Gastroesophageal sphincter (tissue), 4 donors: ENCODE data around the gene ARHGEF38. TPM values are rescaled to one million over a fixed set of nuclear protein-coding genes. Genes with fewer than 3 reads are reported as not detected.

Experiments
- ATAC-seq: fragments of 150-250 bp; one replicate; pipeline ENCODE4 v1.9.1; 2016; ENCODE audit warnings: mild to moderate bottlenecking, moderate library complexity
- H3K27ac ChIP-seq, 4 donors: fragments of 200-600 bp; sonication (generic) in 3 of 4; 1 replicate in 3 of 4; 2 replicates in 1 of 4; pipeline ENCODE4 v1.5.1; 2016 to 2019
- H3K27me3 ChIP-seq: fragments of 200-600 bp; sonication (generic); one replicate; pipeline ENCODE4 v1.5.1; 2019
- H3K36me3 ChIP-seq, 2 donors: fragments of 200-600 bp; sonication (generic); one replicate each; pipeline ENCODE4 v1.5.1; 2019; ENCODE audit warnings: control low read depth in 1 of 2
- H3K4me1 ChIP-seq, 3 donors: fragments of 200-600 bp; sonication (generic); 1 replicate in 2 of 3; 2 replicates in 1 of 3; pipeline ENCODE4 v1.5.1; 2016 to 2019; ENCODE audit warnings: control low read depth in 2 of 3
- H3K4me3 ChIP-seq, 2 donors: fragments of 200-600 bp; sonication (generic); one replicate each; pipeline ENCODE4 v1.5.1; 2019; ENCODE audit warnings: mild to moderate bottlenecking in 1 of 2, moderate library complexity in 1 of 2
- H3K9me3 ChIP-seq, 3 donors: fragments of 200-600 bp; sonication (generic); one replicate each; pipeline ENCODE4 v1.5.1; 2017 to 2019; ENCODE audit warnings: control low read depth in 2 of 3
- CTCF ChIP-seq, 4 experiments: fragments of 200-600 bp in 2 of 4; fragments of 450-650 bp in 2 of 4; sonication (generic) in 1 of 4; IDR thresholded peaks; one replicate each; pipeline ENCODE4 v1.5.1; 2017 to 2019; ENCODE audit warnings: antibody characterized with exemption in 4 of 4, mild to moderate bottlenecking in 2 of 4, moderate library complexity in 2 of 4
- EP300 ChIP-seq: sonication (generic); formaldehyde crosslinking; IDR thresholded peaks from one replicate; pipeline ENCODE4 v1.6.1; 2017; ENCODE audit warnings: antibody characterized with exemption, mild to moderate bottlenecking
- POLR2A ChIP-seq, 2 donors: fragments of 450-650 bp; IDR thresholded peaks; one replicate each; pipeline ENCODE4 v1.6.1; 2017; ENCODE audit warnings: antibody characterized with exemption in 2 of 2, mild to moderate bottlenecking in 2 of 2, moderate library complexity in 1 of 2
- POLR2AphosphoS5 ChIP-seq: sonication (generic); formaldehyde crosslinking; IDR thresholded peaks from one replicate; pipeline ENCODE4 v1.6.1; 2017; ENCODE audit warnings: antibody characterized with exemption
- WGBS, 2 donors: methylation state at CpG; one replicate each; pipeline ENCODE4 v1.1.5; 2018; ENCODE audit warnings: low coverage in 1 of 2; 5-methylcytosine and 5-hydroxymethylcytosine counted together
- total RNA-seq, 4 donors: library from RNA; depleted of rRNA; stranded (reverse); fragments of >200 nt; gene quantifications; one replicate each; pipeline ENCODE4 v1.1.0, GENCODE V29; 2016

The ARHGEF38 gene
- total RNA-seq, 4 donors from 2014 or later = 0.25 TPM; not detected in 3

- Histone ChIP-seq H3K36me3 (no peaks in the 10 kb centered on the region), H3K4me3 (no peak overlapping the region), H3K9me3 (no peaks in the 10 kb centered on the region), H3K4me1 (no peaks in the 10 kb centered on the region), H3K27me3 (no peaks in the 10 kb centered on the region), H3K27ac (no peak overlapping the region)
- 66 to 80% methylated on average over 3 of the region's 3 CpGs for WGBS, 2 donors
- ATAC-seq = no peak
- TF ChIP-seq CTCF (IDR thresholded peaks at IDR 0.05) (no peak), POLR2AphosphoS5 (no peak), POLR2A (IDR thresholded peaks at IDR 0.05) (no peak)
These were observed 35.8 kb downstream of the ARHGEF38 start for GRCh38 chr4:105588252-105588651.

DNA sequence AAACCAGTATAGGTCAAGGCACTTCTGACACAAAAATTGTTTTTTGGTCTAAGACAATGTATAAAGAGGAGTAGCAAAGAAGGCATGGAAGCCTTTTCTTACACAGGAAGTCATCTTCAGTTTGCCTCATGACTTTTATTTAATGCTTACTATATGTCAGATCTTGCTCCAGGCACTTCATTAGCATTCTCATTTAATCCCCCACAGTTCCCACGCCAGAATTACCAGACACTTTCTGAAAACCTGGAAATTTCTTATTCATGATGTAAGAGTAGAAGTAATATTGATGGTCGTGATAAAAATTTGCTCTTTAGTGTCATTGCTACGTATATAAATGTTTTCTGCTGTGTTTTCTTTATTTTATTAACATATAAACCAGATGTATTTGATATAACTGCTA lies 39.2 kb downstream of the ARHGEF38 start:
- TF ChIP-seq EP300 (no peak), POLR2A (IDR thresholded peaks at IDR 0.05) (no peak), CTCF (IDR thresholded peaks at IDR 0.05) (no peak), POLR2AphosphoS5 (no peak)
- H3K4me3 ChIP-seq = no peak overlapping the region
- no peaks in the 10 kb centered on the region for H3K36me3 ChIP-seq
- no peaks in the 10 kb centered on the region for H3K27me3 ChIP-seq
- no peak for ATAC-seq
- no peak overlapping the region for H3K27ac ChIP-seq
- H3K9me3 ChIP-seq = no peaks in the 10 kb centered on the region
- H3K4me1 ChIP-seq = no peaks in the 10 kb centered on the region
- WGBS, 2 donors = 77 to 81% methylated on average over 3 of the region's 3 CpGs

DNA sequence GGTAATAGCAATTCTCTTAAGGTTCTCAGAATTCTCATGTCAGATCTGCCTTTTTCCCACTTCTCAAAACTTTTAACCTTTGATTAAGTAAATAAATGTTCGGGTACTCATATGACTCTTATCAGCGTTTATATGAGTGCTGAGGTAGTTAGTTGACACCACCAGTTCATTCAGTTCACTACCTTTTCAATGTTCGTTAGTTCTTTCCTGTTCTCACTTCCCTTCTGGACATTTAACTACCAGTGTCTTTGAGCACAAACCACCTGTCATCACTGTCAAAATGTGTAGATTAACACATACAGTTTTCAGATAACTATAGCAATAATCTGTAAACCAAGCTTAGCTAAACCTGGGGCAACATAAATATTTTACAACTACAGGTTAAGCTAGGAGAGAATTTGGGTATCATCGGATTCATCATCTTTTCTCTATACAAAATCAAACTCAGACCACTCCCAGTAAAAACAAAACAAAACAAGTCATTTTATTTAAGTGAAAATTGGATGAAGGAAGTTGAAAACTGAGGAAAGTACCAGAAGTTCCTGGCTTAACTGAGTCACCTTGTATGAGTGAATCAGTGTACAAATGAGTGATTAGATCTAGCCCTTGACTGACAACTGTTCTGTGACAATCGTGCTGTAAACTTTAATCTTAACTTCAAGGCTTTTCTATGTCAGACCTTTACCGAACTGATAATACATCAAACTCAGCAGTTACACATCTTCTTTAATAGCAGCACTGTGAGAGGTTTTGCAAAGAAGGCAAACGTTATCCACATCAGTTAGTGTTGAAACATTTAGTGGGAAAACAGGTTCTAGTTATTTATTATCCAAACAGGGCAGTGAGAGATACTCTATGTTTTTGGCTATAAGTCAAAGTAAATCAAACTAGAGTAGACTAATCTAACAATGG lies 41.9 kb downstream of the ARHGEF38 start:
- ATAC-seq = no peak
- Histone ChIP-seq H3K9me3 (no peaks in the 10 kb centered on the region), H3K4me3 (no peak overlapping the region), H3K36me3 (no peaks in the 10 kb centered on the region), H3K27ac (no peak overlapping the region), H3K4me1 (no peaks in the 10 kb centered on the region), H3K27me3 (no peaks in the 10 kb centered on the region)
- 31 to 32% methylated on average over 7 of the region's 7 CpGs for WGBS, 2 donors
- TF ChIP-seq POLR2AphosphoS5 = no peak
- no peak for TF ChIP-seq EP300
- TF ChIP-seq CTCF (IDR thresholded peaks at IDR 0.05) = no peak
- TF ChIP-seq POLR2A (IDR thresholded peaks at IDR 0.05) = no peak

DNA sequence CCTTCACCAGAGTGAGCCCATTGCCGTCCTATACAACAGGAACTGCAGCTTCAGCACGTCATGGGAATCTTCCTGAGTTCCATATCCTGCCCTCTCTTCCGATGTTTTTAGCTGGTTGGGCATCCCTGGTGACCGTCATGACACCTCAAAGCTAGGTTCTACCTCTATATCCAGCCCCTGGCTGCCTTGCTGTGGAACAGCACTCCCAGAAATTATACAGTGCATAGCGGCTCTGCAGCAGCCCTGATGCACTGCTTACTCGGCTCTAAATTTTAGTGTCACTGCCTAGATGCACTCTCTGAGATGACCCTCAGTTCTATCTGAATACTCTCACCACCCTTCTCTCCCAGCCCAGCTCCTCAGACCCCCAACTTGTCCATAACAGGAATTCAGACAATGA lies 44.3 kb downstream of the ARHGEF38 start:
- H3K4me1 ChIP-seq = no peaks in the 10 kb centered on the region
- no peak for ATAC-seq
- H3K36me3 ChIP-seq = no peaks in the 10 kb centered on the region
- TF ChIP-seq POLR2A (IDR thresholded peaks at IDR 0.05) = no peak
- no peak for TF ChIP-seq EP300
- no peak for TF ChIP-seq POLR2AphosphoS5
- no peak for TF ChIP-seq CTCF (IDR thresholded peaks at IDR 0.05)
- no peaks in the 10 kb centered on the region for H3K9me3 ChIP-seq
- H3K27ac ChIP-seq = no peak overlapping the region
- 65 to 68% methylated on average over 5 to 6 of the region's 6 CpGs for WGBS, 2 donors
- no peaks in the 10 kb centered on the region for H3K27me3 ChIP-seq
- H3K4me3 ChIP-seq = no peak overlapping the region

- Histone ChIP-seq H3K36me3 (no peaks in the 10 kb centered on the region), H3K4me1 (no peaks in the 10 kb centered on the region), H3K4me3 (no peak overlapping the region), H3K27me3 (no peaks in the 10 kb centered on the region), H3K9me3 (no peaks in the 10 kb centered on the region), H3K27ac (no peak overlapping the region)
- TF ChIP-seq EP300 (no peak), POLR2AphosphoS5 (no peak), CTCF (IDR thresholded peaks at IDR 0.05) (no peak), POLR2A (IDR thresholded peaks at IDR 0.05) (no peak)
- ATAC-seq = no peak
- 67 to 76% methylated on average over 4 of the region's 4 CpGs for WGBS, 2 donors
These were observed 45.6 kb downstream of the ARHGEF38 start for GRCh38 chr4:105598052-105598451.
